SK-N-SH treated with all-trans-retinoic acid at 6 μM for 48 hours (cell line): Measurements from ENCODE around the gene TMEM130.

ENCODE experiments used
- ATAC-seq: fragments of 200-7000 bp; cut with Tn5 transposase; 3 replicates; pipeline ENCODE4 v1.9.1; 2020; ENCODE audit warnings: mild to moderate bottlenecking, moderate library complexity
- ARNTL ChIP-seq: fragments of 450-650 bp; formaldehyde crosslinking; IDR thresholded peaks from 2 replicates; pipeline ENCODE4 v1.5.0; 2020; ENCODE audit warnings: low read depth, mild to moderate bottlenecking, moderate library complexity, borderline replicate concordance
- BACH2 ChIP-seq: fragments of 250-450 bp; sonication (Bioruptor Pico); IDR thresholded peaks from 2 replicates; pipeline ENCODE4 v1.9.0; 2021; ENCODE audit warnings: mild to moderate bottlenecking, borderline replicate concordance
- CREB5 ChIP-seq: fragments of 250-450 bp; sonication (Bioruptor Pico); IDR thresholded peaks from 2 replicates; pipeline ENCODE4 v1.5.1; 2020; ENCODE audit warnings: low read depth, mild to moderate bottlenecking, moderate library complexity
- CSDC2 ChIP-seq: fragments of 250-450 bp; sonication (Bioruptor Pico); IDR thresholded peaks from 2 replicates; pipeline ENCODE4 v1.5.0; 2020; ENCODE audit warnings: mild to moderate bottlenecking, moderate library complexity
- ESRRG ChIP-seq: fragments of 250-450 bp; sonication (Bioruptor Pico); IDR thresholded peaks from 2 replicates; pipeline ENCODE4 v1.6.1; 2021; ENCODE audit warnings: mild to moderate bottlenecking
- GLIS3 ChIP-seq: fragments of 250-450 bp; sonication (Bioruptor Pico); IDR thresholded peaks from 2 replicates; pipeline ENCODE4 v1.5.0; 2020; ENCODE audit warnings: mild to moderate bottlenecking, moderate library complexity
- OSR1 ChIP-seq: fragments of 250-450 bp; sonication (Bioruptor Pico); IDR thresholded peaks from 2 replicates; pipeline ENCODE4 v1.8.0; 2022; ENCODE audit warnings: moderate library complexity, mild to moderate bottlenecking, inconsistent platforms
- PATZ1 ChIP-seq: fragments of 250-450 bp; sonication (Bioruptor Pico); IDR thresholded peaks from 2 replicates; pipeline ENCODE4 v1.8.0; 2020; ENCODE audit warnings: mild to moderate bottlenecking, moderate library complexity, borderline replicate concordance
- POU6F1 ChIP-seq: fragments of 250-450 bp; sonication (Bioruptor Pico); IDR thresholded peaks from 2 replicates; pipeline ENCODE4 v1.8.0; 2021; ENCODE audit warnings: low read depth, mild to moderate bottlenecking, moderate library complexity, borderline replicate concordance
- PPARA ChIP-seq: fragments of 250-450 bp; sonication (Bioruptor Pico); IDR thresholded peaks from 2 replicates; pipeline ENCODE4 v1.5.0; 2020; ENCODE audit warnings: mild to moderate bottlenecking, borderline replicate concordance
- RARB ChIP-seq: fragments of 250-450 bp; sonication (Bioruptor Pico); IDR thresholded peaks from 2 replicates; pipeline ENCODE4 v1.8.0; 2021; ENCODE audit warnings: mild to moderate bottlenecking, moderate library complexity
- SNAI2 ChIP-seq: fragments of 250-450 bp; sonication (Bioruptor Pico); IDR thresholded peaks from 2 replicates; pipeline ENCODE4 v1.5.0; 2020; ENCODE audit warnings: mild to moderate bottlenecking, moderate library complexity
- TCF4 ChIP-seq: fragments of 250-450 bp; sonication (Bioruptor Pico); IDR thresholded peaks from 2 replicates; pipeline ENCODE4 v1.8.0; 2021; ENCODE audit warnings: mild to moderate bottlenecking, moderate library complexity, borderline replicate concordance
- TOX ChIP-seq: fragments of 250-450 bp; sonication (Bioruptor Pico); IDR thresholded peaks from 2 replicates; pipeline ENCODE4 v1.8.0; 2021; ENCODE audit warnings: mild to moderate bottlenecking, moderate library complexity, borderline replicate concordance
- ZC3H10 ChIP-seq: fragments of 250-450 bp; sonication (Bioruptor Pico); IDR thresholded peaks from 2 replicates; pipeline ENCODE4 v1.5.1; 2021; ENCODE audit warnings: mild to moderate bottlenecking, moderate library complexity
- ZFP3 ChIP-seq: fragments of 250-450 bp; sonication (Bioruptor Pico); IDR thresholded peaks from 2 replicates; pipeline ENCODE4 v1.5.0; 2020; ENCODE audit warnings: mild to moderate bottlenecking, moderate library complexity
- ZFP30 ChIP-seq: fragments of 450-650 bp; formaldehyde crosslinking; IDR thresholded peaks from 2 replicates; pipeline ENCODE4 v1.5.0; 2022; ENCODE audit warnings: mild to moderate bottlenecking, moderate library complexity
- ZNF565 ChIP-seq: fragments of 450-650 bp; formaldehyde crosslinking; conservative IDR thresholded peaks from 2 replicates; pipeline ENCODE4 v1.5.0; 2020; ENCODE audit warnings: low read depth, mild to moderate bottlenecking, moderate library complexity
- ZNF8 ChIP-seq: fragments of 450-650 bp; formaldehyde crosslinking; IDR thresholded peaks from 2 replicates; pipeline ENCODE4 v1.5.0; 2020; ENCODE audit warnings: mild to moderate bottlenecking, moderate library complexity
- TF ChIP-seq, protein P1 (sequence below): fragments of 250-450 bp; sonication (Bioruptor Pico); IDR thresholded peaks from 2 replicates; pipeline ENCODE4 v1.5.0; 2020; ENCODE audit warnings: mild to moderate bottlenecking, moderate library complexity

Gene TMEM130

GRCh38 chr7:98866765-98867164, 3.0 kb downstream of the TMEM130 start:
- no peak for TF ChIP-seq POU6F1
- TF ChIP-seq TCF4 (CRISPR knock-in tag) = no peak
- no peak for TF ChIP-seq OSR1 (CRISPR knock-in tag)
- TF ChIP-seq, all 23 proteins: peak for 0

DNA sequence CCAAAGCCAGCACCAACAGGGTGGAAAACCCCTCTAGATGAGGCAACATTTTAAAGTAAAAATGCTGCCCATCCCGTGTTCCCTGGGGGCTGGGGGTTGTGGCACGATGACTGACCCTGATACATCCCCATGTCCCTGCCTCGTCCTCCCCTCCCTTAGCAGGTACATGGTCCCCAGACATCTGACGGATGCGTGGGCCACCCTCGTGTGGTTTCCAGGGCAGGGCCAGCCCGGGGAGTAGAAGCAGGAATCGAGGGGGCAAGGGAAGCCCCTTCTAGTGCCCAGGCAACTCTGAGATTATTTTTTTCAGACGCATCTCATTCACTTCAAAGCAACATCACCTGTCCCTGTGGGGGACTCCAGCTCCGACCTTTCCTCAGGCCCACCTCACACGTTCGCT, 3.5 kb downstream of the TMEM130 start:
- TF ChIP-seq ZC3H10 (no peak), SNAI2 (CRISPR knock-in tag) (no peak), BACH2 (CRISPR knock-in tag) (no peak), TCF4 (CRISPR knock-in tag) (no peak), ZNF565 (CRISPR knock-in tag) (no peak), ZNF8 (CRISPR knock-in tag) (no peak), POU6F1 (no peak), PPARA (CRISPR knock-in tag) (no peak), ESRRG (CRISPR knock-in tag) (no peak), PATZ1 (CRISPR knock-in tag) (no peak)
- TF ChIP-seq, protein P1, sequence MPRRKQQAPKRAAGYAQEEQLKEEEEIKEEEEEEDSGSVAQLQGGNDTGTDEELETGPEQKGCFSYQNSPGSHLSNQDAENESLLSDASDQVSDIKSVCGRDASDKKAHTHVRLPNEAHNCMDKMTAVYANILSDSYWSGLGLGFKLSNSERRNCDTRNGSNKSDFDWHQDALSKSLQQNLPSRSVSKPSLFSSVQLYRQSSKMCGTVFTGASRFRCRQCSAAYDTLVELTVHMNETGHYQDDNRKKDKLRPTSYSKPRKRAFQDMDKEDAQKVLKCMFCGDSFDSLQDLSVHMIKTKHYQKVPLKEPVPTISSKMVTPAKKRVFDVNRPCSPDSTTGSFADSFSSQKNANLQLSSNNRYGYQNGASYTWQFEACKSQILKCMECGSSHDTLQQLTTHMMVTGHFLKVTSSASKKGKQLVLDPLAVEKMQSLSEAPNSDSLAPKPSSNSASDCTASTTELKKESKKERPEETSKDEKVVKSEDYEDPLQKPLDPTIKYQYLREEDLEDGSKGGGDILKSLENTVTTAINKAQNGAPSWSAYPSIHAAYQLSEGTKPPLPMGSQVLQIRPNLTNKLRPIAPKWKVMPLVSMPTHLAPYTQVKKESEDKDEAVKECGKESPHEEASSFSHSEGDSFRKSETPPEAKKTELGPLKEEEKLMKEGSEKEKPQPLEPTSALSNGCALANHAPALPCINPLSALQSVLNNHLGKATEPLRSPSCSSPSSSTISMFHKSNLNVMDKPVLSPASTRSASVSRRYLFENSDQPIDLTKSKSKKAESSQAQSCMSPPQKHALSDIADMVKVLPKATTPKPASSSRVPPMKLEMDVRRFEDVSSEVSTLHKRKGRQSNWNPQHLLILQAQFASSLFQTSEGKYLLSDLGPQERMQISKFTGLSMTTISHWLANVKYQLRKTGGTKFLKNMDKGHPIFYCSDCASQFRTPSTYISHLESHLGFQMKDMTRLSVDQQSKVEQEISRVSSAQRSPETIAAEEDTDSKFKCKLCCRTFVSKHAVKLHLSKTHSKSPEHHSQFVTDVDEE (CRISPR knock-in tag) = no peak
- no peak for ATAC-seq

More at GRCh38 chr7:98866765-98867164, 3.0 kb downstream of the TMEM130 start:
- ATAC-seq = no peak

- no peak for ATAC-seq
- TF ChIP-seq CSDC2 (CRISPR knock-in tag) (no peak), ARNTL (no peak), PPARA (CRISPR knock-in tag) (no peak), RARB (CRISPR knock-in tag) (no peak), ZNF565 (CRISPR knock-in tag) (no peak), TOX (CRISPR knock-in tag) (no peak)
Observed at GRCh38 chr7:98864731-98865453, 4.9 kb downstream of the TMEM130 start.

DNA sequence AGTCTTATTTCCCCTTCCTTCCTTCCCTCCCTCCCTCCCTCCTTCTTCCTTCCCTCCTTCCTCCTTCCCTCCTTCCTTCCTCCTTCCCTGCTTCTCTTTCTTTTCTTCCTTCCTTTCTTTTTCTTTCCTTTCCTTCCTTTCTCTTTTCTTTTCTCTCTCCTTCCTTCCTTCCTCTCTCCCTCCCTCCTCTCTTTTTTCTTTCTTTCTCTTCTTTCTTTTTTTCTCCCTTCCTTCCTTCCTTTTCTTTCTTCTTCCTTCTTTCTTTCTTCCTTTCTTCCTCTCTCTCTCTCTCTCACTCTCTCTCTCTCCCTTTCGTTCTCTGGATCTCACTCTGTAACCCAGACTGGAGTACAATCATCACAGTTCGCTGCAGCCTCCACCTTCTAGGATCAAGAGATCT, 6.2 kb downstream of the TMEM130 start:
- no peak for TF ChIP-seq GLIS3 (CRISPR knock-in tag)
- no peak for TF ChIP-seq ESRRG (CRISPR knock-in tag)
- no peak for TF ChIP-seq PATZ1 (CRISPR knock-in tag)
- TF ChIP-seq CSDC2 (CRISPR knock-in tag) = no peak
- TF ChIP-seq BACH2 (CRISPR knock-in tag) = no peak
- no peak for TF ChIP-seq SNAI2 (CRISPR knock-in tag)
- TF ChIP-seq ZC3H10 = no peak
- TF ChIP-seq CREB5 (CRISPR knock-in tag) = no peak
- no peak for TF ChIP-seq PPARA (CRISPR knock-in tag)
- TF ChIP-seq ZFP30 (CRISPR knock-in tag) = no peak
- no peak for TF ChIP-seq RARB (CRISPR knock-in tag)
- no peak for TF ChIP-seq ARNTL
- TF ChIP-seq ZFP3 (CRISPR knock-in tag) = no peak
- TF ChIP-seq, all 23 proteins: peak for 0
- ATAC-seq = no peak
